Astrocyte (in vitro differentiated cells and primary cell): ENCODE measurements around the gene RAX. TPM values are rescaled to one million over a fixed set of nuclear protein-coding genes. Genes with fewer than 3 reads are reported as not detected.

Experiments used
- DNase-seq: peaks from one replicate; pipeline ENCODE4 v3.0.0-alpha.2; 2010; ENCODE audit warnings: low read depth
- FAIRE-seq: peaks from 2 replicates; lab custom pipeline; 2011; peaks lifted over from hg19 to GRCh38; lab: Jason Lieb, UNC
- H2AFZ ChIP-seq: 2 replicates; pipeline ENCODE4 v1.6.0; 2012; ENCODE audit warnings: low read depth, low read length, inconsistent platforms
- H3K27ac ChIP-seq: 2 replicates; pipeline ENCODE4 v1.5.1; 2011; ENCODE audit warnings: low read depth, low read length, inconsistent platforms
- H3K27me3 ChIP-seq: 2 replicates; pipeline ENCODE4 v1.6.0; 2011; ENCODE audit warnings: low read length, inconsistent platforms; ENCODE audit not compliant: insufficient read depth
- H3K36me3 ChIP-seq: 2 replicates; pipeline ENCODE4 v1.5.1; 2011; ENCODE audit warnings: low read length, inconsistent platforms; ENCODE audit not compliant: insufficient read depth
- H3K4me1 ChIP-seq: 2 replicates; pipeline ENCODE4 v1.5.1; 2011; ENCODE audit warnings: low read length, inconsistent platforms; ENCODE audit not compliant: insufficient read depth
- H3K4me2 ChIP-seq: 2 replicates; pipeline ENCODE4 v1.6.0; 2012; ENCODE audit warnings: low read length, inconsistent platforms
- H3K4me3 ChIP-seq: 2 replicates; pipeline ENCODE4 v1.5.1; 2011; ENCODE audit warnings: low read depth, mild to moderate bottlenecking, low read length, inconsistent platforms; ENCODE audit not compliant: insufficient read depth
- H3K79me2 ChIP-seq: 2 replicates; pipeline ENCODE4 v1.6.0; 2012; ENCODE audit warnings: mild to moderate bottlenecking, low read length, inconsistent platforms; ENCODE audit not compliant: insufficient read depth
- H3K9ac ChIP-seq: 2 replicates; pipeline ENCODE4 v1.6.0; 2012; ENCODE audit warnings: mild to moderate bottlenecking, low read length, inconsistent platforms
- H3K9me3 ChIP-seq: 2 replicates; pipeline ENCODE4 v1.5.1; 2012; ENCODE audit warnings: low read depth, mild to moderate bottlenecking, low read length, inconsistent platforms; ENCODE audit not compliant: insufficient read depth
- H4K20me1 ChIP-seq: 2 replicates; pipeline ENCODE4 v1.6.0; 2012; ENCODE audit warnings: low read length, inconsistent platforms; ENCODE audit not compliant: insufficient read depth
- H3K27ac Mint-ChIP-seq: one replicate; pipeline ENCODE4 v1.8.0; 2021; ENCODE audit warnings: mild to moderate bottlenecking, mixed read lengths; ENCODE audit not compliant: unreplicated experiment
- H3K27me3 Mint-ChIP-seq: one replicate; pipeline ENCODE4 v1.8.0; 2021; ENCODE audit warnings: low read depth, mixed read lengths; ENCODE audit not compliant: unreplicated experiment
- H3K36me3 Mint-ChIP-seq: one replicate; pipeline ENCODE4 v1.8.0; 2021; ENCODE audit warnings: low read depth, mixed read lengths; ENCODE audit not compliant: unreplicated experiment
- H3K4me1 Mint-ChIP-seq: one replicate; pipeline ENCODE4 v1.8.0; 2021; ENCODE audit warnings: low read depth, mixed read lengths; ENCODE audit not compliant: unreplicated experiment
- H3K4me3 Mint-ChIP-seq: one replicate; pipeline ENCODE4 v1.8.0; 2021; ENCODE audit warnings: mild to moderate bottlenecking, moderate library complexity, mixed read lengths; ENCODE audit not compliant: unreplicated experiment
- H3K9me3 Mint-ChIP-seq: one replicate; pipeline ENCODE4 v1.8.0; 2021; ENCODE audit warnings: mild to moderate bottlenecking, mixed read lengths; ENCODE audit not compliant: unreplicated experiment
- CTCF ChIP-seq: IDR thresholded peaks from 2 replicates; pipeline ENCODE4 v1.5.1; 2011; ENCODE audit warnings: low read depth, mild to moderate bottlenecking, inconsistent platforms, low read length, moderate library complexity; ENCODE audit not compliant: insufficient read depth
- EZH2 ChIP-seq: IDR thresholded peaks from 2 replicates; pipeline ENCODE4 v1.6.1; 2012; ENCODE audit warnings: mild to moderate bottlenecking, low read length, inconsistent platforms; ENCODE audit not compliant: insufficient read depth
- total RNA-seq: library from RNA; stranded (reverse); gene quantifications from 2 replicates; pipeline ENCODE4 v1.2.1, GENCODE V29; 2021

RAX gene
- total RNA-seq, 1 donor from 2014 or later = not detected

- H3K4me1 ChIP-seq = no peaks in the 10 kb centered on the region
- TF ChIP-seq EZH2 = no peak
- no peak for TF ChIP-seq CTCF
- Mint-ChIP-seq H3K4me3 (no peak overlapping the region), H3K9me3 (no peaks in the 10 kb centered on the region), H3K36me3 (peaks cover 2% of the 10 kb centered on the region), H3K4me1 (no peaks in the 10 kb centered on the region), H3K27me3 (peaks cover 57% of the 10 kb centered on the region), H3K27ac (no peak overlapping the region)
- H4K20me1 ChIP-seq = no peaks in the 10 kb centered on the region
- H3K79me2 ChIP-seq = no peaks in the 10 kb centered on the region
- no peak overlapping the region for H3K4me2 ChIP-seq
- H3K9ac ChIP-seq = no peak overlapping the region
- H3K36me3 ChIP-seq = no peaks in the 10 kb centered on the region
- FAIRE-seq (no peak), DNase-seq (no peak)
- H3K27me3 ChIP-seq = peaks cover 53% of the 10 kb centered on the region
- H3K9me3 ChIP-seq = no peaks in the 10 kb centered on the region
- H3K4me3 ChIP-seq = no peak overlapping the region
- no peak overlapping the region for H2AFZ ChIP-seq
- H3K27ac ChIP-seq = no peak overlapping the region
Measured at GRCh38 chr18:59229701-59230443, 43.4 kb downstream of the RAX start.

- DNase-seq = no peak
- H3K9ac ChIP-seq = no peak overlapping the region
- H4K20me1 ChIP-seq = no peaks in the 10 kb centered on the region
- Mint-ChIP-seq H3K9me3 (no peaks in the 10 kb centered on the region), H3K27me3 (peaks cover 63% of the 10 kb centered on the region), H3K4me1 (no peaks in the 10 kb centered on the region), H3K4me3 (no peak overlapping the region), H3K27ac (no peak overlapping the region), H3K36me3 (peaks cover 2% of the 10 kb centered on the region)
- FAIRE-seq = no peak
- peaks cover 55% of the 10 kb centered on the region for H3K27me3 ChIP-seq
- H2AFZ ChIP-seq = no peak overlapping the region
- H3K79me2 ChIP-seq = no peaks in the 10 kb centered on the region
- no peaks in the 10 kb centered on the region for H3K36me3 ChIP-seq
- H3K4me1 ChIP-seq = no peaks in the 10 kb centered on the region
- no peaks in the 10 kb centered on the region for H3K9me3 ChIP-seq
- no peak overlapping the region for H3K4me2 ChIP-seq
- TF ChIP-seq EZH2 (no peak), CTCF (no peak)
- H3K27ac ChIP-seq = no peak overlapping the region
- H3K4me3 ChIP-seq = no peak overlapping the region
Measured at GRCh38 chr18:59229191-59229590, 44.1 kb downstream of the RAX start.

- Mint-ChIP-seq H3K36me3 (peaks cover 2% of the 10 kb centered on the region), H3K9me3 (no peaks in the 10 kb centered on the region), H3K27me3 (peaks cover 71% of the 10 kb centered on the region), H3K27ac (no peak overlapping the region), H3K4me1 (no peaks in the 10 kb centered on the region), H3K4me3 (no peak overlapping the region)
- Histone ChIP-seq H3K27me3 (peaks cover 63% of the 10 kb centered on the region), H3K79me2 (no peaks in the 10 kb centered on the region), H3K9me3 (no peaks in the 10 kb centered on the region), H3K27ac (no peak overlapping the region), H3K9ac (no peak overlapping the region), H3K36me3 (no peaks in the 10 kb centered on the region), H4K20me1 (no peaks in the 10 kb centered on the region), H3K4me2 (no peak overlapping the region), H2AFZ (no peak overlapping the region), H3K4me3 (no peak overlapping the region), H3K4me1 (no peaks in the 10 kb centered on the region)
- TF ChIP-seq CTCF (no peak), EZH2 (no peak)
- FAIRE-seq (peak; percentile 13), DNase-seq (no peak)
Measured at GRCh38 chr18:59228351-59228750, 44.9 kb downstream of the RAX start.
